ENCODE results near the gene XPOT. TPM values are rescaled to one million over a fixed set of nuclear protein-coding genes. Genes with fewer than 3 reads are reported as not detected.

The XPOT gene
- total and polyA plus RNA-seq, 4 donors: 21.1 to 65.7 (median 36.6) TPM

GRCh38 chr12:64427988-64428387, 23.8 kb downstream of the XPOT start:
- 25 to 51% methylated on average over 1 of the region's 1 CpG for WGBS, 2 donors
- no peak overlapping the region for H3K4me3 ChIP-seq
- H3K27me3 ChIP-seq (ENCODE audit: control insufficient read depth in 3 of 3, insufficient read depth in 3 of 3, low read length in 2 of 3): no peaks in the 10 kb centered on the region
- TF ChIP-seq CTCF (IDR thresholded peaks at IDR 0.05; ENCODE audit: control extremely low read depth, extremely low read depth): no peak
- DNase-seq: no peak
- no peak for ATAC-seq (ENCODE audit: insufficient read depth, low FRiP score)
- H3K36me3 ChIP-seq (ENCODE audit: control insufficient read depth in 4 of 4, insufficient read depth in 4 of 4, low read length in 4 of 4): peaks cover 29 to 60% (median 41%) of the 10 kb centered on the region in 4 donors
- no peaks in the 10 kb centered on the region for H3K9me3 ChIP-seq (ENCODE audit: control insufficient read depth in 4 of 4, insufficient read depth in 3 of 4, low read length in 3 of 4)
- H3K9ac ChIP-seq (ENCODE audit: insufficient read depth in 1 of 2, low read length in 2 of 2): no peak overlapping the region
- no peak overlapping the region for H3K27ac ChIP-seq (ENCODE audit: low read depth in 1 of 2, low read length in 1 of 2)
- H3K4me1 ChIP-seq (ENCODE audit: control insufficient read depth in 5 of 5, insufficient read depth in 5 of 5, low read length in 5 of 5): no peaks in the 10 kb centered on the region

- Histone ChIP-seq H3K27ac (ENCODE audit: low read depth in 1 of 2, low read length in 1 of 2) (no peak overlapping the region), H3K36me3 (ENCODE audit: control insufficient read depth in 4 of 4, insufficient read depth in 4 of 4, low read length in 4 of 4) (peaks cover 32 to 56% (median 43%) of the 10 kb centered on the region in 4 donors), H3K9ac (ENCODE audit: insufficient read depth in 1 of 2, low read length in 2 of 2) (no peak overlapping the region), H3K27me3 (ENCODE audit: control insufficient read depth in 3 of 3, insufficient read depth in 3 of 3, low read length in 2 of 3) (no peaks in the 10 kb centered on the region), H3K4me3 (no peak overlapping the region), H3K9me3 (ENCODE audit: control insufficient read depth in 4 of 4, insufficient read depth in 3 of 4, low read length in 3 of 4) (no peaks in the 10 kb centered on the region), H3K4me1 (ENCODE audit: control insufficient read depth in 5 of 5, insufficient read depth in 5 of 5, low read length in 5 of 5) (no peaks in the 10 kb centered on the region)
- ATAC-seq (ENCODE audit: insufficient read depth, low FRiP score) (no peak), DNase-seq (no peak)
- WGBS, 2 donors: 95 to 96% methylated on average over 4 of the region's 4 CpGs
- TF ChIP-seq CTCF (IDR thresholded peaks at IDR 0.05; ENCODE audit: control extremely low read depth, extremely low read depth): no peak
Observed at GRCh38 chr12:64428956-64429355, 24.8 kb downstream of the XPOT start.

DNA sequence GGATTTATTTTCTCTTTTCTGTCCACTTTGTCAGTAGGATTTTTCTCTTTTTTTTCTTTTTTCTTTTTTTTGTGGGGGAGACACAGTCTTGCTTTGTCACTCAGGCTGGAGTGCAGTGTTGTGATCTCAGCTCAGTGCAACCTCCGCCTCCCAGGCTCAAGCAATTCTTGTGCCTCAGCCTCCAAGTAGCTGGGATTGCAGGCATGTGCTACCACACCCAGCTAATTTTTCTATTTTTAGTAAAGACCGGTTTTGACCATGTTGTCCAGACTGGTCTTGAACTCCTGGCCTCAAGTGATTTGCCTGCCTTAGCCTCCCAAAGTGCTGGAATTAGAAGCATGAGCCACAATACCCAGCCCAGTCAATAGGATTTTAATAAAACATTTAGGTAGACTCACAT, 26.7 kb downstream of the XPOT start:
- Histone ChIP-seq H3K4me3 (no peak overlapping the region), H3K36me3 (ENCODE audit: control insufficient read depth in 4 of 4, insufficient read depth in 4 of 4, low read length in 4 of 4) (peaks cover 31 to 50% (median 37%) of the 10 kb centered on the region in 4 donors), H3K27me3 (ENCODE audit: control insufficient read depth in 3 of 3, insufficient read depth in 3 of 3, low read length in 2 of 3) (no peaks in the 10 kb centered on the region), H3K4me1 (ENCODE audit: control insufficient read depth in 5 of 5, insufficient read depth in 5 of 5, low read length in 5 of 5) (no peaks in the 10 kb centered on the region), H3K27ac (ENCODE audit: low read depth in 1 of 2, low read length in 1 of 2) (no peak overlapping the region), H3K9me3 (ENCODE audit: control insufficient read depth in 4 of 4, insufficient read depth in 3 of 4, low read length in 3 of 4) (no peaks in the 10 kb centered on the region), H3K9ac (ENCODE audit: insufficient read depth in 1 of 2, low read length in 2 of 2) (no peak overlapping the region)
- DNase-seq: no peak
- TF ChIP-seq CTCF (IDR thresholded peaks at IDR 0.05; ENCODE audit: control extremely low read depth, extremely low read depth): no peak
- WGBS, 2 donors: 70 to 94% methylated on average over 2 of the region's 2 CpGs
- no peak for ATAC-seq (ENCODE audit: insufficient read depth, low FRiP score)

DNA sequence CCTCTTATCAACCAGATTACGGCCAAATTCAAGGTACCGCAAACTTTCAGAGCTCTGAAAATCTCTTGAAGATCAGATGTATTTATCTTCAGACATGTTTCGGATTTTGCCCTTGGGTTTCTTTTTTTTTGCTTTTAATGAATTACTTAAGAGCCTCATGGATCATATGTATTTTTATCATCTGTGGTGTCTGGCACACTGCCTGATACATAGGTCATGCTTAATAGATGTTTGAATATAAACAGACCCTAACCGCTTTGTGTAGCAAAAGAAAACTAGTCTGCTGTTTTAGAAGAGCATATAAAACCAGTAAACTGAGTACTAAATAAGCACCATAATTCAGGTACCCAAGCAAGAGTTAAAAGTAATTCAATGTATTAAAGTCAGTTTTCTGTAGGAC, 27.6 kb downstream of the XPOT start:
- H3K9me3 ChIP-seq (ENCODE audit: control insufficient read depth in 4 of 4, insufficient read depth in 3 of 4, low read length in 3 of 4): no peaks in the 10 kb centered on the region
- no peak overlapping the region for H3K4me3 ChIP-seq
- DNase-seq (no peak), ATAC-seq (ENCODE audit: insufficient read depth, low FRiP score) (no peak)
- H3K4me1 ChIP-seq (ENCODE audit: control insufficient read depth in 5 of 5, insufficient read depth in 5 of 5, low read length in 5 of 5): no peaks in the 10 kb centered on the region
- 94 to 95% methylated on average over 4 of the region's 4 CpGs for WGBS, 2 donors
- no peak for TF ChIP-seq CTCF (IDR thresholded peaks at IDR 0.05; ENCODE audit: control extremely low read depth, extremely low read depth)
- no peak overlapping the region for H3K9ac ChIP-seq (ENCODE audit: insufficient read depth in 1 of 2, low read length in 2 of 2)
- H3K36me3 ChIP-seq (ENCODE audit: control insufficient read depth in 4 of 4, insufficient read depth in 4 of 4, low read length in 4 of 4): peaks cover 31 to 52% (median 37%) of the 10 kb centered on the region in 4 donors
- H3K27me3 ChIP-seq (ENCODE audit: control insufficient read depth in 3 of 3, insufficient read depth in 3 of 3, low read length in 2 of 3): no peaks in the 10 kb centered on the region
- no peak overlapping the region for H3K27ac ChIP-seq (ENCODE audit: low read depth in 1 of 2, low read length in 1 of 2)

Data from lung (tissue), 12 donors.